ENCODE measurements around the gene ZNF438. TPM values are rescaled to one million over a fixed set of nuclear protein-coding genes. Genes with fewer than 3 reads are reported as not detected.

ZNF438 gene
- total RNA-seq, 1 donor from 2014 or later: 1.3 TPM

DNA sequence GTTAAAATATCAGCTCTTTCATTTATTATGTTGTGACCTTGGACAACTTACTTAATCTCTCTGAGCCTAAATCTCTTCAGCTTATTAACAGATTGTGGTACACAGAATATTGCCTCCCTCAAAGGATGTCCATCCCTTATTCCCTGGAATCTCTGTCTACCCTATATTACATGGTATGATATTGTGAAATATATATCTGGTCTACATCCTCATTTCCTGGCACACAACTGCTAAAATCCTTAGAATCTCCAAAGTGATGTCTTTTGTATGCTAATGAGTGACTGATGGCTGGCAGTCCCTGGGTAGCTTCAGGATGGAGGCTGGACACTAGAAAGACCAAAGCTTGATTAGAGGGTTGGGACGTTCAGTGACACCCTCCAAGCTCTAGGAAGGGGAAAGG lies 25.8 kb downstream of the ZNF438 start:
- H3K4me3 Mint-ChIP-seq: no peak overlapping the region
- peaks cover 2% of the 10 kb centered on the region for H3K27me3 Mint-ChIP-seq (ENCODE audit: insufficient read depth, low read depth)
- H3K4me1 Mint-ChIP-seq: no peaks in the 10 kb centered on the region
- no peak overlapping the region for H3K9ac ChIP-seq
- TF ChIP-seq EZH2phosphoT487 (IDR thresholded peaks at IDR 0.05) (no peak), EZH2 (IDR thresholded peaks at IDR 0.05) (no peak)
- TF ChIP-seq, protein P1, sequence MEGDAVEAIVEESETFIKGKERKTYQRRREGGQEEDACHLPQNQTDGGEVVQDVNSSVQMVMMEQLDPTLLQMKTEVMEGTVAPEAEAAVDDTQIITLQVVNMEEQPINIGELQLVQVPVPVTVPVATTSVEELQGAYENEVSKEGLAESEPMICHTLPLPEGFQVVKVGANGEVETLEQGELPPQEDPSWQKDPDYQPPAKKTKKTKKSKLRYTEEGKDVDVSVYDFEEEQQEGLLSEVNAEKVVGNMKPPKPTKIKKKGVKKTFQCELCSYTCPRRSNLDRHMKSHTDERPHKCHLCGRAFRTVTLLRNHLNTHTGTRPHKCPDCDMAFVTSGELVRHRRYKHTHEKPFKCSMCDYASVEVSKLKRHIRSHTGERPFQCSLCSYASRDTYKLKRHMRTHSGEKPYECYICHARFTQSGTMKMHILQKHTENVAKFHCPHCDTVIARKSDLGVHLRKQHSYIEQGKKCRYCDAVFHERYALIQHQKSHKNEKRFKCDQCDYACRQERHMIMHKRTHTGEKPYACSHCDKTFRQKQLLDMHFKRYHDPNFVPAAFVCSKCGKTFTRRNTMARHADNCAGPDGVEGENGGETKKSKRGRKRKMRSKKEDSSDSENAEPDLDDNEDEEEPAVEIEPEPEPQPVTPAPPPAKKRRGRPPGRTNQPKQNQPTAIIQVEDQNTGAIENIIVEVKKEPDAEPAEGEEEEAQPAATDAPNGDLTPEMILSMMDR (IDR thresholded peaks at IDR 0.05): no peak
- peaks cover under 1% of the 10 kb centered on the region for H3F3A ChIP-seq (ENCODE audit: low read depth)
- no peaks in the 10 kb centered on the region for H4K20me1 ChIP-seq (ENCODE audit: low read depth)
- no peak overlapping the region for H3K4me2 ChIP-seq
- no peaks in the 10 kb centered on the region for H3K36me3 ChIP-seq
- H3K27me3 ChIP-seq: no peaks in the 10 kb centered on the region
- H3K9me3 Mint-ChIP-seq: no peaks in the 10 kb centered on the region
- H3K9me3 ChIP-seq (ENCODE audit: low read depth): no peaks in the 10 kb centered on the region
- DNase-seq (ENCODE audit: low spot score): no peak
- no peak overlapping the region for H3K27ac Mint-ChIP-seq
- H3K36me3 Mint-ChIP-seq: no peaks in the 10 kb centered on the region
- peaks cover under 1% of the 10 kb centered on the region for H3K4me1 ChIP-seq
- no peaks in the 10 kb centered on the region for H3K79me2 ChIP-seq (ENCODE audit: low read depth)
- H3K27ac ChIP-seq: no peak overlapping the region
- no peak overlapping the region for H3K4me3 ChIP-seq
- H2AFZ ChIP-seq (replicated peaks): no peak overlapping the region

- TF ChIP-seq EZH2phosphoT487 (IDR thresholded peaks at IDR 0.05) (no peak), EZH2 (IDR thresholded peaks at IDR 0.05) (no peak)
- TF ChIP-seq, protein P1 (IDR thresholded peaks at IDR 0.05): no peak
- Histone ChIP-seq H3K4me2 (no peak overlapping the region), H3F3A (ENCODE audit: low read depth) (no peaks in the 10 kb centered on the region), H3K27ac (no peak overlapping the region), H3K79me2 (ENCODE audit: low read depth) (no peaks in the 10 kb centered on the region), H4K20me1 (ENCODE audit: low read depth) (no peaks in the 10 kb centered on the region), H3K4me1 (no peaks in the 10 kb centered on the region), H3K9ac (no peak overlapping the region), H3K27me3 (no peaks in the 10 kb centered on the region), H3K4me3 (no peak overlapping the region), H2AFZ (replicated peaks) (no peak overlapping the region), H3K36me3 (no peaks in the 10 kb centered on the region), H3K9me3 (ENCODE audit: low read depth) (no peaks in the 10 kb centered on the region)
- Mint-ChIP-seq H3K36me3 (no peaks in the 10 kb centered on the region), H3K4me1 (no peaks in the 10 kb centered on the region), H3K4me3 (no peak overlapping the region), H3K27ac (no peak overlapping the region), H3K9me3 (no peaks in the 10 kb centered on the region), H3K27me3 (ENCODE audit: insufficient read depth, low read depth) (peaks cover 2% of the 10 kb centered on the region)
- no peak for DNase-seq (ENCODE audit: low spot score)
Measured at GRCh38 chr10:31004611-31005193, 27.0 kb downstream of the ZNF438 start.

DNA sequence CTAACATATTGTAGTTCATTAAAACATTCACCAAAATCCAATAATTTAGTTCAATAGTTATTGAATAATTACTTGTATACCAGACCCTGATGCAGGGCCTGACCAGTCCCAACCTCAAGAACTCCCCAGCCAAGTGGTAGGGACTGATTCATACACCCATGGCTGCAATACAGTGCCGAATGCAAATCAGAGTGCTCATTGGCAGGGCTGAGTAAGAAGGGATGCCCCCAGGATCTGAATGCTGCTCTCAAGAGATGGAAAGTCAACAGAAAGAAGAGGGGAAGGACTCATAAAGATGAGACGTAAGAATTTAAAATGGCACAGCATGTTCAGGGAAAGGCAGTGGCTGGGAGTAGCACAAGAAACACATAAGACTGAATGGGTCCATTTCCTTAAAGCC lies 29.9 kb downstream of the ZNF438 start:
- Histone ChIP-seq H2AFZ (replicated peaks) (no peak overlapping the region), H4K20me1 (ENCODE audit: low read depth) (no peaks in the 10 kb centered on the region), H3K4me1 (no peaks in the 10 kb centered on the region), H3K27ac (no peak overlapping the region), H3K9ac (no peak overlapping the region), H3K36me3 (no peaks in the 10 kb centered on the region), H3K4me3 (no peak overlapping the region), H3K9me3 (ENCODE audit: low read depth) (no peaks in the 10 kb centered on the region), H3F3A (ENCODE audit: low read depth) (no peaks in the 10 kb centered on the region), H3K79me2 (ENCODE audit: low read depth) (no peaks in the 10 kb centered on the region), H3K27me3 (no peaks in the 10 kb centered on the region), H3K4me2 (no peak overlapping the region)
- DNase-seq (ENCODE audit: low spot score): no peak
- H3K27ac Mint-ChIP-seq: no peak overlapping the region
- peaks cover 2% of the 10 kb centered on the region for H3K27me3 Mint-ChIP-seq (ENCODE audit: insufficient read depth, low read depth)
- no peak overlapping the region for H3K4me3 Mint-ChIP-seq
- no peaks in the 10 kb centered on the region for H3K4me1 Mint-ChIP-seq
- H3K9me3 Mint-ChIP-seq: no peaks in the 10 kb centered on the region
- no peaks in the 10 kb centered on the region for H3K36me3 Mint-ChIP-seq
- TF ChIP-seq, protein P1 (IDR thresholded peaks at IDR 0.05): no peak
- no peak for TF ChIP-seq EZH2 (IDR thresholded peaks at IDR 0.05)
- no peak for TF ChIP-seq EZH2phosphoT487 (IDR thresholded peaks at IDR 0.05)

All from neural progenitor cell (in vitro differentiated cells).